ENCODE results near the gene ZNF697. TPM values are rescaled to one million over a fixed set of nuclear protein-coding genes. Genes with fewer than 3 reads are reported as not detected.

ZNF697 gene
- total and polyA plus RNA-seq, 10 of the 15 experiments (the other 5 are each of a cell fraction or from before 2014, with no cell fraction given): 0.48 to 5.9 (median 3.0) TPM

DNA sequence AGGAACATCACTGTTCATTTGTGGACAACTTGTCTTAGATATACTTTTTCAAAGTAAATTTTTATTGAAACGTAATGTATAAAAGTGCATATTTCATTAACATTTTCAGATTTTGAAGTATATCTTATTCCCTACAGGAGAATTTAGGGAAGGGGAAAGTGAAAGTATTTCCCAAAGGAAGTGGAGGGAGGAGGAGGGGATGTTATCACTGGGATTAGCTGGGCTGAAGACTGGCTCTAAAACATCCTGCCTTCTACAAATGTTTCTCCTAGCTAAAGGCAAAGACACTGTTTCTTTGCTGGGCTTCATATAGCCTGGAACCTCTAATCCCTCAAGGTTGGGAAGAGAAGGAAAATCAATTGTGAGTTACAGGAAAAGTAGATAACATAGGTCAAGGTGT is 7.1 kb upstream of the ZNF697 start:
- H3K4me1 ChIP-seq (ENCODE audit: control insufficient read depth, insufficient read depth, low read length): peaks cover 8% of the 10 kb centered on the region
- ChIA-PET POLR2A (no interaction called here), CTCF (interaction anchor here (0.8 to 3.3 kb wide), 4 partner anchors 20 to 43 kb away, joined by 4 to 15 read pairs (median 8); no protein-coding TSS in a partner anchor), SMC1A (ENCODE audit: uncharacterized antibody, unreplicated experiment) (interaction anchor here (1.6 to 14.4 kb wide), 4 partner anchors 6 to 38 kb away, joined by 3 to 163 read pairs (median 9); no protein-coding TSS in a partner anchor), RAD21 (ENCODE audit: unreplicated experiment) (interaction anchor here (1.1 to 2.3 kb wide), 2 partner anchors 20 to 40 kb away, joined by 3 to 8 read pairs; no protein-coding TSS in a partner anchor)
- no peak overlapping the region for H2AFZ ChIP-seq (ENCODE audit: control insufficient read depth, low read depth, low read length)
- H3K36me3 ChIP-seq (ENCODE audit: control insufficient read depth in 2 of 2, insufficient read depth in 2 of 2, low read length in 1 of 2): no peaks in the 10 kb centered on the region
- no peak for FAIRE-seq
- no peak overlapping the region for H3K4me3 ChIP-seq
- DNase-seq (ENCODE audit: low read depth, low spot score): no peak
- H3K27ac ChIP-seq (ENCODE audit: control insufficient read depth, insufficient read depth): no peak overlapping the region
- H3K9me3 ChIP-seq (replicated peaks; ENCODE audit: control insufficient read depth, insufficient read depth, low read length): no peaks in the 10 kb centered on the region
- no peaks in the 10 kb centered on the region for H3K27me3 ChIP-seq (replicated peaks in 1 of 2; ENCODE audit: control insufficient read depth in 2 of 2, insufficient read depth in 2 of 2, low read length in 1 of 2)
- intact Hi-C loops (cut with micrococcal nuclease; ENCODE audit: unreplicated experiment) (loop anchor here (5.0 kb wide), 1 partner anchor 1728 kb away; the partner anchor contains the start of genes GDAP2 and WDR3), in situ Hi-C loops (cut with MboI) (no loop called here)
- no peak overlapping the region for H3K4me2 ChIP-seq (ENCODE audit: control insufficient read depth, insufficient read depth)
- no peak overlapping the region for H3K9ac ChIP-seq (ENCODE audit: control insufficient read depth, insufficient read depth, low read length)
- H3K79me2 ChIP-seq (ENCODE audit: control insufficient read depth, insufficient read depth, low read length): no peaks in the 10 kb centered on the region
- WGBS (ENCODE audit: insufficient coverage, insufficient replicate concordance, low lambda C conversion rate, missing lambda C conversion rate): 39% methylated on average over 1 of the region's 1 CpG
- TF ChIP-seq TARDBP (IDR thresholded peaks at IDR 0.05; ENCODE audit: borderline replicate concordance) (no peak), HDAC6 (IDR thresholded peaks at IDR 0.05; ENCODE audit: unreplicated experiment) (no peak), SMARCA5 (IDR thresholded peaks at IDR 0.05) (no peak), HDAC2 (IDR thresholded peaks at IDR 0.05) (no peak), ZNF24 (IDR thresholded peaks at IDR 0.05) (no peak)
- TF ChIP-seq, protein P1, sequence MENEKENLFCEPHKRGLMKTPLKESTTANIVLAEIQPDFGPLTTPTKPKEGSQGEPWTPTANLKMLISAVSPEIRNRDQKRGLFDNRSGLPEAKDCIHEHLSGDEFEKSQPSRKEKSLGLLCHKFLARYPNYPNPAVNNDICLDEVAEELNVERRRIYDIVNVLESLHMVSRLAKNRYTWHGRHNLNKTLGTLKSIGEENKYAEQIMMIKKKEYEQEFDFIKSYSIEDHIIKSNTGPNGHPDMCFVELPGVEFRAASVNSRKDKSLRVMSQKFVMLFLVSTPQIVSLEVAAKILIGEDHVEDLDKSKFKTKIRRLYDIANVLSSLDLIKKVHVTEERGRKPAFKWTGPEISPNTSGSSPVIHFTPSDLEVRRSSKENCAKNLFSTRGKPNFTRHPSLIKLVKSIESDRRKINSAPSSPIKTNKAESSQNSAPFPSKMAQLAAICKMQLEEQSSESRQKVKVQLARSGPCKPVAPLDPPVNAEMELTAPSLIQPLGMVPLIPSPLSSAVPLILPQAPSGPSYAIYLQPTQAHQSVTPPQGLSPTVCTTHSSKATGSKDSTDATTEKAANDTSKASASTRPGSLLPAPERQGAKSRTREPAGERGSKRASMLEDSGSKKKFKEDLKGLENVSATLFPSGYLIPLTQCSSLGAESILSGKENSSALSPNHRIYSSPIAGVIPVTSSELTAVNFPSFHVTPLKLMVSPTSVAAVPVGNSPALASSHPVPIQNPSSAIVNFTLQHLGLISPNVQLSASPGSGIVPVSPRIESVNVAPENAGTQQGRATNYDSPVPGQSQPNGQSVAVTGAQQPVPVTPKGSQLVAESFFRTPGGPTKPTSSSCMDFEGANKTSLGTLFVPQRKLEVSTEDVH (IDR thresholded peaks at IDR 0.05; ENCODE audit: low read depth, partially characterized antibody): no peak
- no peak for ATAC-seq
- BruUV-seq (replicated peaks): no TSS peak
- no peaks in the 10 kb centered on the region for H4K20me1 ChIP-seq (ENCODE audit: control insufficient read depth, insufficient read depth)

All from GM12878 (cell line).